Stomach (tissue), 4 donors: ENCODE data around the gene KCNT2.

Experiments
- CTCF ChIP-seq, 7 experiments: fragments of 450-650 bp in 4 of 7; fragments of 200-600 bp in 3 of 7; sonication (generic) in 3 of 7; IDR thresholded peaks; one replicate each; pipeline ENCODE4 v1.5.1; 2016 to 2019; ENCODE audit warnings: antibody characterized with exemption in 7 of 7, control low read depth in 2 of 7, mild to moderate bottlenecking in 1 of 7
- POLR2AphosphoS5 ChIP-seq, 3 donors: sonication (generic); formaldehyde crosslinking; IDR thresholded peaks; one replicate each; pipeline ENCODE4 v1.6.1; 2016; ENCODE audit warnings: antibody characterized with exemption in 3 of 3

- TF ChIP-seq CTCF (IDR thresholded peaks at IDR 0.05) (no peak), POLR2AphosphoS5 (IDR thresholded peaks at IDR 0.05) (no peak)
Observed at GRCh38 chr1:196309386-196309785, 298.9 kb downstream of the KCNT2 start.
